Non-pigmented ciliary epithelial cell (primary cell): ENCODE results near the gene FCRL4.

Experiments
- DNase-seq: peaks from one replicate; pipeline ENCODE4 v3.0.0-alpha.2; 2010; ENCODE audit warnings: low read depth

FCRL4 gene

DNA sequence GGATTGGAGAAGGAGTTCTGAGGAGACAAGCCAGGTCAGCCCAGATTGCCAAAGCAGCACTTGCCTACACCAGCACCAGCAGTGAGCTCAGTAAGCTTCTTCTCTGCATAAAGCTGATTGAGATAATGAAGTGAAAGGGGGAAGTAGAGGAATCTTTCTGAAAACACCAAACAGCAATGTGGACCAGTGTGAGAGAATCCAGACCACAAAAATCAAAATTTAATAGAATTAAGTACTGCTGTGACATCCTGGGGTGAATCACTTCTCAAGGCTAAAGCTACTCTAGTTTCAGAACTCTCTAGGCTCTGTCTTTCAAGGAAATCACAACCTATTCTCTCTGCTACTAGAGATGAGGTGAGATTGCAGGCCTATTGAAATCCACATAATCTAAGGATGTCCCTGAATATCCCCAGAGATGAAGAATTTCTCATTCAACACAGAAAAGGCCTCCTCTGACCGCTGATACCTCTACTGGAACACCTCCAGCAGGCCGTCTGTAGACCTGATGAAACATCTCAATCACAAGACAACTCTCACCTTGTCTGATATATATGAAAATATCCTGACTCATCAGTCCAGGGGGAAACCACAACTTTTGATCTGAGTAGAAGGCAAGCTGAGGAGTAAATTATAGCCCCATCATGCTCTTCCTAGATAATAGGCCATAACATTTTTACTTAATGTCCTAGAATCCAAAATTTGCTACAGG is at the start of gene FCRL4:
Gene FCRL4, minus strand, starts transcription at position 127 of the 709 bp plus-strand sequence. CDS start 141 bp downstream, outside the sequence.
- DNase-seq, result no peak

DNA sequence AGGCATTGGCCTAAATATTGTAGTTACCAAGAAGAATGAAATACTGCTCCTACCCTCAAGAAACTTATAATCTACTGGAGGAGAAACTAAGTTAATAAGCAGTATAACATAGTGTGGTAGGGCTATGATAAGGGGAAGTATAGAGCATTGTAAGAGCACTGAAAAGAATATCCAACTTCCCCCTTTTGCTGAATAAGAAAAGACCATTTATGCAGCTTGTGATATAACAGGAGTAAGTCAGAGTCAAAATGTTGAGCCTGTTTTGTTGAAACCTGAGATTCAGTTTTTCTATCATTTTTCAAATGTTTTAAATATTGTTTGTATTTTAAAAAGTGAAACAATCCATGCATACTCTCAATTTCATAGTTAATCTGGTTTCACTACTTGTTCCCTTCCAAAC is 48.3 kb upstream of the FCRL4 start:
- DNase-seq, result no peak

DNA sequence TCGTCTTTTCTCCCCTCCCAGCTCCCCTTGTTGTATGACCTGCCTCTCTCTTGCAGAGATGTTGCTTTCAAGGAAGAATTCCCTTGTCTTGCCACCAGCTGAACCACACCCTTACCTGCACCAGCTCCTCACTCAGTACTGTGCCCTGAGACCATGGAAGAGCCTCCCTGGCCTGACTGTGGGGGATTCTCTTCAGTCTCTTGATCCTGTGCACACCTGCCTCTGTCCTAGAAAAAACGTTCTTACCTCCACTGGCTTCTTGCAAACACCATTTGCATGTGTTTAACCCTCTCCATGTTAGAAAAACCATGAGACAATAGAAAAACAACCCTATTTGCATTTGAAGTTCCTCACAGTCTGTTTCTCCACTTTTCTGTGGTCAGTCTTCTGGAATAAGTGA is 43.3 kb upstream of the FCRL4 start:
- no peak for DNase-seq

DNA sequence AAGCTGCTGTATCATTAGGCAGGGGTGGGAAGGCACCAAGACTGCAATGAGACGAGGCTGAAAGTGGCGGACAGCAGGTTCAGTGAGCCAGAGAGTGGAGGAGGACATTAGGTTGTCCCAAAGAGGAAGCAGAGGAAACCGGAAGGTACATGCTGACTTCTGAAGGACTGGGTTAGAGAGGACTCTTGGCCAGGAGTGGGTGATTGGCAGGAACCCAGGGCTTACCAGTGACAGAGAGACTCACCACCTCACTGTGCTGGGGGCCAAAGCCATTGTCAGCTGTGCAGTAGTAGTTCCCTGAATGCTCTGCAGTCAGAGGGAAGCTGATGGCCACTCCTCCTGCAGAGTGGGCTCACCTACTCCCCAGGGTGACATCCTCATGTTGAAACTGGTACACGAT is 41.9 kb upstream of the FCRL4 start:
- no peak for DNase-seq

DNA sequence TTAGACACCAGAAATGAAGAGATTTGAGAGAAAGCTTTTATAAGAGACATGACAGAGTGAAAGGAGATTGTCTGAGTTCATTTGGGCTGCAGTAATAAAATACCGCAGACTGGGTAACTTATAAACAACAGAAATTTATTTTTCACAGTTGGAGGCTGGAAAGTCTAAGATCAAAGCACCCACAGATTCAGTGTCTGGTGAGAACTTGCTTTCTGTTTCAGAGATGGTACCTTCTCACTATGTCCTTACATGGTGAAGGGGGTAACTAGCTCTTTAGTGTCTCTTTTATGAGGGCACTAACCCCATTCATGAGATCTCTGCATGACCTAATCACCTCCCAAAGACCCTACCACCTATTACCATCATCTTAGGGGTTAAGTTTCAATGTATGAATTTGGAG is 30.9 kb upstream of the FCRL4 start:
- no peak for DNase-seq

DNA sequence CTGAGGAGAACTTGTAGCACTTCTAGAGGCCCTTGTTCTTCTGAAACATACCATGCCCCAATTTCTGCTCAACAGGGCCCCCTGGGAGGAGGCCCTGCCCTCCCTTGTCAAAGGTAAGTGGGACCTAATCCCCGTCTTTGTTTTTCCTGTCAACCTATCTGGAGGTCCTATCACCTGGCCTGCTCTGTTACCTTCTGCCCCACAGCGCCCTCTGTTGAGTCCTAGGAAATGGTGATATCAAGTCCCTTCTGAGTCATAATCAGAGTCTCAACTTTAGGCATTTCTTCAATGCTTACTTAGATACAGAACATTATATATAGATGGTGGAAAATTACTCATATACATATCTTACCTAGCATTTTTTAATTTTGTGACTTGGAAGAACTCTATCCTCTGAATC is 28.2 kb upstream of the FCRL4 start:
- no peak for DNase-seq

DNA sequence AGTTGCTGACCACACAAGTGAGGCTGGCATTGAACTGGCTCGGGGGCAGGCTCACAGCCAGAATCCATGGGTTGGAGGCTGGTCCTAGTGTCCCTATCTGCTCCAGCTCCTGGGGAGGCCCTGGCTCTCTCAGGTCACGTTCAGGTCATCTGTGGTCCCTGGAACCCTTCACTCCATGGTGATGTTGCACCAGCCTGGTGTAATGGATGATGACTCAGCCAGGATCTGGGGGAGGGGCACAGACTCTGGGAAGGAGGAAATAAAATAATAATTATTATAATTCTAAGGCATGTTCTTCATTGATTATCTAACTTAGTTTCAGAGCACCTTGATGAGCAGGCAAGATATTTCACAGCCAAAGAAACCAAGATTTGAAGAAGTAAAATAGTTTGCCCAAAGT is 26.6 kb upstream of the FCRL4 start:
- DNase-seq, result no peak

DNA sequence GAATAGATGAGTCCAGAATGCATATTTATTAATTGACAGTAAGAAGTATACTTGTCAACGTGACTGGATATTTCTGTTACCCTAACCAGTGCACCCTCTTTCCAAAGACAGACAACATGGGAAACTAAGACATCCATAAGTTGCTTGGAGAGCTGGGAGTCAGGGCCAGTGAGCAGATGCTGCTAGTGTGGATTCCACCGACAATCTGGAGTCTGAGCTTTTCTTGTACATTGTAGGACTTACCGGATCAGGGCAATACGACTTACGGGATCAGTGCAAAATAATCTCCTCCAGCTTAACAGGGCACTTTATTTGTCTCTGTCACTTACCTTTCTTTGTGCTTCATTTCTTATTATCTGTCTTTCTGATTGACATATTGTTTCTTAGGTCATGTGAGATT is 24.6 kb upstream of the FCRL4 start:
- DNase-seq, result no peak

DNA sequence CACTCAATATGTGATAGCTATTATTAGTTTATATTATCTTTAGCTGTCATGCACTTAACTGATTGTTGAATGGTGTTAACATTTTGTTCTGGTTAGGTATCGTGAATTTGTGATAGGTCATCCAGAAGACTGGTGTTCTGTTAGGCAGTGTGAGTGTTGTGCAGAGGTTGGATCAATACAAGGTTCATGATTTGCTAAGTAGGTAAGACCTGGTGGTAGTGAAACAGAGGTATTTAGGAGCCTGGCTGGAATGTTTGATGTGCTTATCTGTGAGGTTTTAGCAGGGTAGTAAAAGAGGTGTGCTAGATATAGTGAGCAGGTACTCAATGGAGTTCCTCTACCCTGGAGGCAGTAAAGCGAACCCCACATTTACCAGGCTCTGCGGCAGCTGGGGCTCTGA is 20.3 kb upstream of the FCRL4 start:
- no peak for DNase-seq

DNA sequence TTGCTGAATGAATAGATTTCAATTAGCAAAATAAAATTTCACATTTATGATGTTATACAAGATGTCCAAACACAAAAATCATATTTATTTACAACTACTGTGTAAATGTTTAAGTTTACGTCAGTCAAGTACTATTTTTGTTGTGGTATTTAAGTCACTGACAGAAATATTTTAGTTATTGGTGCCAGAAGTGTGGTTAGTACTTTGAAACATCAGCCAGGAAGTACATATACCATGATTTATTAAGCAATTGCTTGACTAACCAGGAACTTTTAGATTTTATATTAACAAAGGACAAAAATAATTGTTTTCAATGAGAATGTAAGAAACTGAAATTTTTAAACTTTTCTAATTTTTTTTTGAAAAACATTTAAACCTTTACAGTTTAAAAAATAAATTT is 2.4 kb upstream of the FCRL4 start:
- DNase-seq, result no peak

DNA sequence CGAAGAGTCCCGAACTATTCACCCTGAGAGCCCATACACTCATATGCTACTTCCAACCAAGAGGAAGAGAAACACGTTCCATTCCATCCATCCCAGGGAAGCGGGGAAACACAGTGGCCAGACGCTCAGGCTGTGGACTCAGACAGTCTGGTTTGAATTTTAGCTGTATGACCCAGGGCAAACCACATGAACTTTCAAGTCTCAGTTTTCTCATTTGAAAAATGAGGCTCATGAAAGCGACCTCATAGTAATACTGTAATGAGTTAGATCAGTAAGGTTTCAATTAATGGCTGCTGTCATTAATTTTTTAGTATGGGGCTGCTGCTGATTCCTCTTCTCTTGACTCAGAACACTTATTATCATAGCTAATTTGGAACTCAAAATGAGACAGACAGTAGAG is 1.5 kb downstream of the FCRL4 start:
- no peak for DNase-seq

DNA sequence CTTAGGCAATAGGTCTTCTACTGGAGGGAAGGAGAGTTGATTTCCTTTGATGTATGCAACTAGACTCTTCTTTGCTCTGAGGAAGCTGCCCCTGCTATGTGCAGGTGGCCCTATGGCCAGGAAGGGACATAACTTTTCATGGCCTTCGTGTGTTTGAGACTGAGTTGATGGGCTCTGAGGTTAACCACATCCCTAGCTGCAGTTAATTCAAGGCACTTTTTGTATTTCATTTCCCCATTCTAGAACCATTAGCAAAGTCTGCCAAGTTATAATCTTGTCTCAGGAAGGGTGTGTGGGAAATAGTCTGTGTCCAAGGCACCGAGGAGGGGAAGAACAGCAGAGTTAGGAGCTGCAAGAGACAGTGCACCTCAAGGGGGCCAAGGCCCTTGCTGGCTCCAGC is 2.5 kb downstream of the FCRL4 start:
- no peak for DNase-seq

DNA sequence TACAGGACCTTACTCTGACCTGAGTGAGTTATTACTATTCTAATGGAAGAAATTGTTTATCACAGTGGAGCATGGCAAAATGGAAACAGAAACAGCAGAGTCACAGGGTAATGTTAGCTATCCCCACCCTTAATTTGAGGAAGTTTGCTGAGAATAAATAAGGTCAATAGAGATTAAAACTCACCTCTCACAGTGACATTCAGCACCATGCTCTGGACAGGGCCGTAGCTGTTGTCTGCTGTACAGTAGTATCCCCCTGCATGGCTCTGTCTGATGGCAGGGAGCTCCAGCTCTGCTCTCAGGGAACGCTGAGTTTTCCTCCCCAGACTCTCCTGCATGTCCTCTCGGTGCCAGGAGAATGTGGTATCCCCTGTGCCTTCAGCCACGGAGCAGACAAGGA is 11.9 kb downstream of the FCRL4 start:
- no peak for DNase-seq

DNA sequence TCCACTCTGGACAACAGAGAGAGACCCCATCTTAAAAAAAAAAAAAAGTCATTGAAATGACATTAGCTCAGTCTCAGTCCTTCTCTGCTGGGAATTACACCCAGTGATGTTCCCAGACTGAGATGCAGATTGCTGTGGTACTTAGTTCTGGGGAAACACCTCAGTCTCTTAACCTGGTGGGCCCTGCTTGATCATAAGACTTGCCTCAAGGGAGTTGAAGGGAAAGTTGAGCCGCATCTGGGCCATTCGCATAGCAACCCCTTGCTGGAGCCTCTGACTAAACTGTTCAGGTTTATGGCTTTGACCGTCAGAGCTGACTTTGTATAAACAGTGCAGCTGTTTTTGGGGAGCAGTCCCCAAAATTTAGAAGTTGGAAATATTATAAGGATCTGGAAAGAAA is 13.4 kb downstream of the FCRL4 start:
- no peak for DNase-seq

DNA sequence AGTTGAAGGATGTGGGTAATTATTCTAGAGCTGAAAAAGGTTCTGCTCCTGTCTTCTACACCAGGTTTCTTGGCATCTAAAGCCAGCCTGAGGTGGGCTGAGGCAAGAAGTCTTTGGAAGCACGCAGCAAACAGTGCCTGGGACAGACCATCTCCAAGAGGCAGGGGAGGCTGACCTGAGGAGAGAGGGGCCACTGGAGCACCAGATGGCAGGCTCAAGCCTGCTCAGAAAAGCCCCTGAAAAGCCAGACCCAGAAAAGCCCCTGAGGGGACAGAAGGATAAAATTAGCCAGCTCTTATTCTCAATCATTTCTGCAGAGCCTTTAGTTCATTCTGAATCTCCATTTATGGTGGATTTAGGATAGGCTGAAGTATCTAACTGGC is 17.1 kb downstream of the FCRL4 start:
- DNase-seq, result no peak

DNA sequence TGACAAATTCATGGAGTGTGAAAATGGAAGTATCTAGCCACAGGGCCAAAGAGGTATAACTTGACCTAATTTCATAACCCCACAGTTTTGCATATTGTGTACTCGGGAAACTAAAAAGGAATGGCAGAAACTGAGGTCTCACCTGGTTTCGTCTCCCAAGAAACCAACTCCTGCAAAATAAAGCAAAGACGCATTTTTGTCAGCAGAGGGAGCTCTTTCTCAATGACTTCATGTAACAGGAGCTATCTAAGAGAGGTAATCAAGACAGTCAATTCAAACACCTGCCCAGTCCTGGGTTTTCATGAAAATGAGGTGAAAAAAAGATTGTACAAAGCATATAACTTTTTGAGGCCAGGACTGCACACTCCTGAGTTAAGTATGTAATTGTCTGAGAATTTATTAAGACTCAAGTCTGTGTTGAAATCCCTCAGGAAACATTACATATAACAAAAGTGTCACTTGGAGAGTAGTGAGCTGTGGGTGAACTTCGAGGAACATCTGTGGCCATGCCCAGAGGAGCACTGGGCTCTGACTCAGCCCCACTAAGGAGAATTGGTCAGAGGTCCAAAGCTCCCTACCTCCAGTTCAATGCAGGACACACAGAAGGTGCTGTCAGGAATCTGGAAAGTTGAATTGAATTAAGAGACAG is 17.6 kb downstream of the FCRL4 start:
- peak; percentile 31 for DNase-seq

DNA sequence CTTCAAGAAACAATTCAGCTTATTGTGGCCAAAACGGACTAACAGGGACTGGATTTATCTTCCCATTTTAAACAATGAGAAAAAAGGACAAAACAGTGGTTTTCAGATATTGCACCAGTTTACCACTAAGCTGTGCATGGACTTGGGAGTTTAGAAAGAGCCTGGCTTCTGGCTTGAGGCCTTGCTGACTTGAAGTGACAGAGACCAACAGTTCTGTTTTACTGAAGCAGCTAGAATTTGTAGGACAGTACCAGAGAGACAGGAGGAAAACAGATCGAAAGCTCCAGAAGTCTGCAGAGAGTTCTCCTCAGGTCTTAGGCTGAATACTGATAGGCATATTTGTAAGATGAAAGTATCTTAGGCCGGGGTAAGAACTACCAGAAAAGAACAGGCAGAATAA is 20.5 kb downstream of the FCRL4 start:
- no peak for DNase-seq

DNA sequence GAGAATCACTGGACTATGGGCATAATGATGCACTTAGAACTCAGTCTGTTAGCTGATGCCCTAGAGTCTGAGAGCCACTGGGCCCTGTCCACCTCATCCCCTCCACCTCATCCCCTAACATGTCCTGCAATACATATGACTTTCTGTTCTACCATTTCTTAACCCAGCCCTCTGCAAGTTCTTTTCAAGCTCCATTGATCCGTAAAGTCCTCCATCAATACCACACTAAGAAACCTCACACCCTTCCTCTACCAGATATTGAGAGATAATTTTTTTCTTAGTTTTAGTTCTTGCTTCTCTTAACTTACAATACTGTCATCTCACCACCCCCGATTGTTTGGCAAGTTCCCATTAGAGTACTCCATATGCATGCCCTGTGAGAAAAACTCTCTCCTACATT is 22.1 kb downstream of the FCRL4 start:
- no peak for DNase-seq

DNA sequence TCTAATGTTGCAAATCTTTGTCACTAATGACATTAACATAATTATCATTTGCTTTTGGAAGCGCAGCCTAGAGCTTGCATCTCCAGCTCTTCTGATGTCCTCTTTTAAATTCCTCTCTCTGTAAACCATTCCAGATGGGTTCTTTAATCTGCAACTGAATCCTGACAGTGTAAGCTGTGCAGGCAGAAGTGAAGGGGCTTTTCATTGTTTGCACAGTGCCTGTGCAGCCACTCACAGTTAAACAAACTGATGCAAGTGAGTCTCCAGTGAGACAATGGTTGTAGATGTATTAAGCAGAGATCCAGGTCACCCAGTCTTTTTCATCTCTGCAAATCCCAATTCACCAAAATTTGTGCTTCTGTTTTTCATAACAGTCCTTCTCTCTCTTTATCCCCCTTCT is 23.0 kb downstream of the FCRL4 start:
- DNase-seq, result no peak

DNA sequence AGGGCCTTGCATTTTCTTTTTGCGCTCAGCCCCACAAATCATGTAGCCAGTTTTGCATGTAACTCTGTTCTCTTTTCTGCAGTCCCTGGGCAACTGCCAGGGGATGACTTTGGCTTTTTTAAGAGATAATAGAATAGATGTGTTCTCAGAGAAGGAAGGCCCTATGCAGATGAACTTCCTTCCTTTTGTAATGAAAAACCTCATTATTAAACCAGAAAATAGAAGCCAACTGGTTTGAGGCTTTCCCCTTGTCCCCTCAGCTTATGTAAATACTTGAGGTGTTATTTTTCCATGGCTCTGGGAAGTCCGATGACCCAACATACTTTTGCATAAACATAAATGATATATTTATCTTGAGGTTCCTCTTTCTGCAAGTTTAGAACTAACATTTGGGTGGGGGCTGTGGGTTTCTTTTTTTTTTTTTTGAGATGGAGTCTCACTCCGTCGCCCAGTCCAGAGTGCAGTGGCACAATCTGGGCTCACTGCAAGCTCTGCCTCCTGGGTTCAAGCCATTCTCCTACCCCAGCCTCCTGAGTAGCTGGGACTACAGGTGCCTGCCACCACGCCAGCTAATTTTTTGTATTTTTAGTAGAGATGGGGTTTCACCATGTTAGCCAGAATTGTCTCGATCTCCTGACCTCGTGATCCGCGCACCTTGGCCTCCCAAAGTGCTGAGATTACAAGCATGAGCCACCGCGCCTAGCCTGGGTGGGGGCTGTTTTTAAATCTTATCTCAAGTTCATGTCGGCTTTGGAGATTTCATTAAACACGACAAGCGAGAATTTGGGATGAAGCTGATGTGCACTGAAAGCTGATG is 31.2 kb downstream of the FCRL4 start:
- no peak for DNase-seq

DNA sequence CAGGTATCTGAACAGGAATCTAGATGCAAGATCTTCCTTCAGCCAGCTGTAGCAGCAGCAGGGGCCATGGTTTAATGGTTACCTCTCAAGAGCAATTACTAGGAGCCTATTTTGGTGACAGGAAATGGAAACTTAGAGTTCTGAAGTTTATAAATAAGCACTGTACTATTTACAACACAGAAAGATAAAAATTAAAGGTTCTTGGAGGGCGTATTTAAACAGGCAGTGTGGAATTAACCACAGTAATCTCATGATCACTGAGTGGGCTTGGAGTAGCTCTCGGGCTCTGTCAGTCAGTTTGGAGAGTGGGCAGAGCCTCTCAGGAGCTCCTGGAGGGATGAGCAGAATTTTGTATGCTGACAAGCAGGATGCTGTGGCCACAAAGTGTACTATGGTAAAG is 35.4 kb downstream of the FCRL4 start:
- DNase-seq, result no peak

DNA sequence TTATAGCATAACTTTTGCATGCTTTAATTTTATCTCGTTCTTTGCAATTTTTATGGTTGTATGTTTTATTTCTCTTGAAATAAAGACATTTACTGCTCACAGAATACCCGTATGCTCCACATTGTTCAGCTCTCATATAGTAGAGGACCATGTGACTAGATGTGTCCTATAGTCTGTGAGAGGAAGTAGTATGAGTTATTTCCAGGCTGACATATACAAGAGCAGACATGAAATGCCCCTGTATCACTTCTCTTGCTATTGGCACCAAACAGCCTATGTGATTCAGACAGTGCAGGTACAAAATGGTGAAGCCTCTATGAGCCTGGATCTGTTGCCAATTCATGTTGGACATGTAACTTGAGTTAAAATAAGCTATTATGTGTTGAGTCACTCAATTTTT is 39.8 kb downstream of the FCRL4 start:
- no peak for DNase-seq
